Amniotic epithelial cell (primary cell): ENCODE results near the gene ARL5B.

ENCODE experiments used
- DNase-seq: peaks from one replicate; pipeline ENCODE4 v3.0.0-alpha.2; 2010; ENCODE audit warnings: low read depth

ARL5B gene

DNA sequence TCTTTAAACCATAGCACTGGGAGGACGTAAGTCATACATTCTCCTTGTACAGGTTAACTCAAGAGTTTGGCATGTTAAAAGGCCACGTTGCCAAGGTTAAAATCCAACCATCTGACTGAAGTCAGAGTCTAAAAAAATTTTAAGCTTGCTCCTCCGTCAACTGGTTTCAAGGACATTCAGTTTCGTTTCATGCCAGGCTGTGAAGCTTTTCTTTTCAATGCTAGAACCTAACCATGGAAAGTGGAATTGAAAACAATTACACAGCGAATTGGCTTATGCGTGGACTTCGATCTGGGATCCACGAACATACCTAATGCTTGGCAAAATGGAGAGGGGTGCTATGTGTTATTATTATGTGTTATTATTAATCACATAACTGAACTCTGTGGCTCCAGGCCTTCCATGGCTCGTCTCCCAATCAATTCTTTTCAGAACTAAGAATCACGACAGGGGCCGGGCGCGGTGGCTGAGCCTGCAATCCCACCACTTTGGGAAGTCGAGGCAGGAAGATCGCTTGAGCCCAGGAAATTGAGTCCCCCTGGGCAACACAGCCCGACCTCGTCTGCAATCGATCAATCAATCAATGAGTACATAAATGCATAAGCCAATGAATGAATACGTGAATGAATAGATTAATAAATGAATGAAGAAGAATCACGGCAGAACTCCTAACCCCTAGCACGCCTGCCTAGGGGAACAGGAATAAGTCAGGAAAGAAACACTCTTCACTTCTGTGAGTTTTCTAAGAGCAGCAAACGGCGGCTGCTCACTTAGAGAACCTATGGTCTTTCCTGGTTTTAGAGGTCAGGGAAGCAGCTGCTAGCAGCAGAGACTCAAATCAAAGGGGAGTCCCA lies 733 bp upstream of the ARL5B start:
- DNase-seq, result peak; percentile 72

DNA sequence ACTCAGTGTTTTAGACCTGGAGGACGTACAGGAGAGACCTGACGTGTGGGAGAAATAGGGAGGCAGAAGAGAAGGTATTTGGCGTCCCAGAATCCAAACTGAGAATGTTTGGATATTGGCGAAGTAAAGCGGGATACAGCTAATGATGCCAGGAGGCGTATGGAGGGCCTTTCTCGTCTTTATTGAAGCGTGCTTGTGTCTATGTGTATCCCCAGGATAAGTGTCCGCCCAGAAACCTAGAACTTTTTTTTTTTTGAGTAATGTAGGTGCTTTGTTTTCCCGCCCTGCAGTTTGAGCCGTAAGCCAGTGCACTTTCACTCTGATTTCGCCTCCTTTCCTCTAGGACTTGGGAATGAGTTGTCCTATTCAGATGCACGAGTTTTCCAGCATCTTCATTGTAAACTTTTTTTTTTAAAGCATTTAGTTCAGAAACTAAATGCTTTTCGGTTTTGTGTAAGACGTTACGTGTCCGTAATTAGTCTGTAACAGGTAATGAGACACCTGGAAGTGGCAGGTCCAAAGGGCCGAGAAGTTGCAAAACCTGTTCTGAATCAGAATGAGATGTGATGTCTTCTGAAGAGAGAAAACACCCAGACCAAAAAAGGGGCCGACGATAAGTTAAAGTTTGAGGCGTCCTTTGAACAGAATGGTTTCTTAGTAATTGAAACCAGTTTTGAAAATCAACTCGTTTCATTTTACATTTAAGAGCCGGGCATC lies 746 bp downstream of the ARL5B start:
- DNase-seq, result no peak

DNA sequence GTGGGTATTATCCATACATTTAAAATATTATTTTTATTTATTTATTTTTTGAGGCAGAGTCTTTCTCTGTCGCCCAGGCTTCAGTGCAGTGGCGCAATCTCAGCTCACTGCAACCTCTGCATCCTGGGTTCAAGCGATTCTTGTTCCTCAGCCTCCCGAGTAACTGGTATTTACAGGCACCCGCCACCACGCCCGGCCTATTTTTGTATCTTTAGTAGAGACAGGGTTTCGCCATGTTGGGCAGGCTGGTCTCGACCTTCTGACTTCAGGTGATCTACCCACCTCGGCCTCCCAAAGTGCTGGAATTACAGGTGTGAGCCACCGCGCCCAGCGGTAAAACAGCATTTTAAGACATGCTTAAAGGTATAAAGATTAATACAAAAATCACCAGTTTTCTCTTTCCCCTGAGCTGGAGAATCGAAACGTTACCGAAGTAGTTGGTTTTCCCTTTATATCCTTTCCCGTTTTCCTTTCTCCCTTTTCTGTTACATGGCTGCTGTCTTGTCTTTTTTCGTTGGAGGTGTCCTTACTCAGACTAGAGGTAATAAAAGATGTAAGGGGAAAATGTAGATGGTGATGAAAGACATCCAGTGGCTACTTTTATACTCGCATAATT lies 1.7 kb downstream of the ARL5B start:
- DNase-seq, result no peak

DNA sequence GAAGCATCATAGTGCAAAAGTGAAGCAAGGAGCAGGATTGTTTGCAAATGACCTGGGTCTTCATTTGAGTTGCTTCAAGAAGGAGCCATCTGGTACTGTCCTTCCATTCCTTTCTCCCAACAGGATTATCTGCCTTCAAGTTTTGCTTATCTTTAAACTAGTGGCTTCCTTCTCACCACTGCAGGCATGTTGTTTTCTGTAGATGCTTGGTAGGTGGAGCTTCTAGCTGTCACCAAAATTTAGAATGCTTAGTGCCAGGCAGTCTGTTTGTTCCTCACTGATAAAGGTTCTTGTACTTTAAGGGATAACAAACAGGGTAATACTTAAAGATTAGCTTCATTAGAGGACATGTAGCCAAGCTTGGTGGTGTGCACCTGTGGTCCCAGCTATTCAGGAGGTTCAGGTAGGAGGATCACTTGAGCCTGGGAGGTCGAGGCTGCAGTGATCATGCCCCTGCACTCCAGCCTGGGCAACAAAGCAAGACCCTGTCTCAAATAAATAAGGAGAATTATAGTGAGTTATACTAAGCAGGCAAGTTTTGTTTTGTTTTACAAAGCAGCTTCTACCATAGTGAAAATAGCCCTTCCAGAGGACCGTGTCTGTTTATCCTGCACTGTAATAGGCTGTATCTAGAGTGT lies 5.7 kb downstream of the ARL5B start:
- DNase-seq, result no peak

DNA sequence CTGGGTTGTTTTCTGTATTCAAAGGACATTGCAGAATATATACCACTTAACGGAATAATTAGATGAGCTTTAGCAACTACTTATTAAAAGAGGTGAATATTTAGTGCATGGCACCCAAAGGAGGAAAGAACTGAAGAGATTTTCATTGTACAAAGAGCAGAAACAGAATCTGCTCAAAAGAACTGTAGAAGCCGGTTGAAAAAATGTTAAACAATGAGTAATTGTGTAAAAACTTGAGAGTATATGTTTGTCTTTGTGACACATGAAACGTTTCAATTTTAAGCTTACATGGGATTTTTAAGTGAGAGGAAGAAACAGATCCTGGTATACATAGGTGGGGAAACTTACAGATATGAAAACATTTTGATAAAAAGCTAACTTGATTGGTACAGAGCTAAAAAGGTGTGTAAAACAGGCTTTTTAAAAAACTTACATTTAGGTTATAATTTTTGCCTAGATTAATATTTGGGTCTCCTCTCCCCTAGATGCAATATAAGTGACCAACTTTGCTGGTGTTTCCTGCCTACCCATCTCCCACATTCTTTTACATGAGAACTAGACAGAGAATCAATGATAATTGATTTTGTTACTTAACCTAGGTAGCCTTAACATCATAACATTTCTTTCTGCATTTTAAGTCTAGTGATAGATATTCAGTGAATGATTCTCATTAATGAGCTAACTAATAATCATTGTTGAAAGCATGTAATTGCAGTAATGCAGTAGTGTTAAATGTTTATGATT lies 6.8 kb downstream of the ARL5B start:
- DNase-seq, result no peak

DNA sequence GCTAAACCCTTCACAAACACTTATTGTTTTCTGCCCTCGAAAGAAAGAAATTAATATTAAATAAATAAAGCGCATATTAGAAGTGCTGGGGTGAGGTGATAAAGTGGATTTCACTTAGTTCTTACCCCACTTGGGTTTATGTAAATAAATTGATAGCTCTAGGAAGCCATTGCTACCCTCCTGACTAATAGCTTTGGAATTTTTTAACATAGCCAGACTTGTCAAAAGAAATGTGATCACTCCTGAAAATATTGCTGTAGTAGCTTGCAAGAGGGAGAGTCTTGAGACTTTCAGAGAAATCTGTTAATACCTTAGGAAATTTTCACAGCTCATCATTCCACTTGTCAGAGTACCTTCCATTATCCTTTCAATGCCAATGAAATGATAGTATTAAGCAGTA lies 7.6 kb downstream of the ARL5B start:
- DNase-seq, result peak; percentile 71

DNA sequence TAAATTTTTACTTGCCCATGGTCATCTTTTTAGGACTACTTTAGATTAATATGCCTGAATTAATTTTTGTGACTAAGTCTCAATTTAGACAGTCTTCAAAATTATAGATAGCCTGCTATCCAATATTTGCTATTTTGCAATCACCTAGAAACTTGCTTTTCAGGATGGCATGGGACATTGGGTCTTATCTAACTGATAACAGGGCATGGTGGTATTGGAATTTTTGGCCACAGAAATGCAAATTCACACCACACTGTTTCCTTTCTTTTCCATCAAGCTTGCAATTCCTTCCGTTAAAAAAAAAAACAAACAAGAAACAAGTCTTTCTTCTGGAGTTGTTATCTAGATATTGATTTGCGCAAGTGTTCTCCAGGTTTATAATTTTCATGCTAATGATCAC lies 8.8 kb downstream of the ARL5B start:
- no peak for DNase-seq

DNA sequence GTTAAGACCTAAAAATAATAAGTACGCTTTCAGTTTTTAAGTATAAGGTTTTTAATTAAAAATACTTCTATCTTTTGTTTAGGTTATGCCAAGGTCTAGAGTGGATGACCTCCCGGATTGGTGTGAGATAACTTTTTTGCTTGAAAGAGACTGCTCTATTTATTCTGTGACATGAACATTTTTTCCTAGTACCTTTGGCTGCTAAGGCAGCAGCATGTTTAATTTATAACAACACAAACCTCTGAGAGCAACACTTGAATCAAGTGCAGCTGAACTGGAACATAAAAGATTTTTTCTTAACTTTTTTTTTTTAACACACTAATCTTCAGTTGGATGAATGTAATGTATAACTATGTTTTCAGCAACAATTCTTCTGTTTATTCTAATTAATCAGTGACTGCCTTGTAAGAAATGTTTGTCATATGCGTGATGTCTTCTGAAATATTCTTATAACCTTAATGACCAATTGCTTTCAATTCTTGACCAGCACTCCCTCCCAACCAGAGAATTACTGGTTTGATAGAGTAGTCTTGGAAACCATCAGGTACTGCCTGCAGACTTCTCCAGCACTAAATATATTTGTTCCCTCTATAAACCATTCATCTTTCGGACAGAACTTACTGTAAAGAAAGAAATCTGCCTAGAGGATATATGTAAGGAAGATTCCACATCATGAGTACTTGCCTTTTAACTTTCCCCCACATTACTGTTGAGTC lies 16.0 kb downstream of the ARL5B start:
- DNase-seq, result no peak

DNA sequence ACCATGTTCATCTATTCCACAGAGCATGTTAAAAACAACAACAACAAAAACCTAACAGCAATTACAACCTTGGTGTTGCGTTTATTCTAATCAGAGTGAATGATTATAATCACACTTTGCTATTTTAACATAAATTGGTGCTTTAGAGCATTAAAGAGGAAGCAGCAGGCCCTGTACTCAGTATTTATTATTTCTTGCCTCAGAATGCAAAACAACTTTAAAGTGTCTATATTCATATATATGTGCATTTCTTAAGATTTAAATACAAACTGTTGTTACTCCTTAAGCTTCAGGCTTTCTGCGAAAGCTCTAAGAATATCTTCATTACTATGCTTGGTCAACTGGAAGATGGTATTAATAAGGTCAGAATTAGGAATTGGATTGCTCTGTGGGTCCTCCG lies 21.5 kb downstream of the ARL5B start:
- no peak for DNase-seq

DNA sequence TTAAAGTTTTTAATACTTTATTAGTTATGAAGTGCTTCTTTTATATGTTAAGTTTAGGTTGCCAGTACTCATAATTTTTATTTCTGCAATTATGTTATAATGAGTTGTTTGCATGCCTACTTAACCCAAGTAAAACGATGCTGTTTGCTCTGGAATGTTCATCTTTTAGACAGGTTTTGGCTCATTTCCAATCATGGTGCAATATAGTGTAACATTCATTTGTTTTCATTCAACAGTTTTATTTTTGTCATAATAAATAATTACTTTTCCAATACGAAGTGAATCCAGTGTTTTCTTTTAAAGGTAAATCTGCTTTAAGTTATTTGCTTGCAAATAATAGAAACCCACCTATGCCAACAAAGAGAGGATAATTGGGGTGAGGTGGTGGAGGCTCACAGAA lies 22.1 kb downstream of the ARL5B start:
- DNase-seq, result peak; percentile 73

DNA sequence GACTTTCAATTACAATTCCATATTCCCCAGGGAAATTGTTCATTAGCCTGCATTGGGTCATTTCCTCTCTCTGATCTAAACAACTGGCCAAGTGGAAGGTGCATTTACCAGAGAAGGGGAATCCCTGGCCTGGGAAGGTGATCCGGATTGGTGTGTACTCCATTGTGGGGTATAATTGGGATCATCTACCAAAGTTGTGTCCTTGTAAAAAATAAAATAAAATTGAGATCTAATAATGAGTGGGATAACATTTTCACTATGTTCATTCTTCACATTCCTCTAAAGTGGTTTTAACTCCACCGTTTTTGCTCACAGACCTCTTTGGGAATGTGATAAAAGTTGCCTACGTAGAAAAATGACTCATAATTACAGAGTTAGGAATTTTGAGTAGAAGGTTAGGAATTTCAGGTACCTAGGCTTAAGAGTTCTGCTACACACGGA lies 22.8 kb downstream of the ARL5B start:
- peak; percentile 71 for DNase-seq

DNA sequence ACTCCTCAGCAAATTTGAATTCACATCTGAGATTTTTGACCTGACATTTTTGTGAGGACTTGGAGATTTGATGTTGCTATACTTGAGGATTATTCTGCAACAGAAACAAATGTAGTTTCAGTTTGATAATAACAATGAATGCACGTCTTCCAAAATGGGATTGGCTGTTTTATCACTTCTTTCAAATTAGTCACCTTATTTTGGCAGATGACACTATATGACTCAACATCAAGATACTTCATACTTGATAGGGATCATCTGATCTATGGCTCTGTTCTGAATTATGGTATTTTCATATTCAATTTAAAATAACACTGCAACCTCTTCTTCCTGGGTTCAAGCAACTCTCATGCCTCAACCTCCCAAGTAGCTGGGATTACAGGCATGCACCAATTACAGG lies 24.2 kb downstream of the ARL5B start:
- peak; percentile 62 for DNase-seq

DNA sequence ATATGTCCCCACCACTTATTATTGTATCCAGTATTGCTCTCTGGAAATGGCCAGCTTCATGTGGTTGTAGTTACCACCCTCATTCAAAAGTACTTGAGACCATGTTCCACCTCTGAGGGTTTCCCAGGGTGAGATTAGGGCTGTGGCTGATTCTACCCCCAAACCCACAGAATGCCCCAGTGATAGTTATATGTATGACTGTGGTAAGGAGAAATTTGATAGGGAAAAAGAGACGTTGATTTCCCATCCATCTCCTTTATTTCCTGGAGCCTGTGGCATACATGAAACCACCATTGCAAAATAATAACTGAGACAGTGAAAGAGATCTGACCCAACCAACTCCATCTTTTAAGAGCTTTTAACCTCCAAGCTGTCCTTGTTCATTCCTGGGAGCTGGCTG lies 25.2 kb downstream of the ARL5B start:
- peak; percentile 75 for DNase-seq

DNA sequence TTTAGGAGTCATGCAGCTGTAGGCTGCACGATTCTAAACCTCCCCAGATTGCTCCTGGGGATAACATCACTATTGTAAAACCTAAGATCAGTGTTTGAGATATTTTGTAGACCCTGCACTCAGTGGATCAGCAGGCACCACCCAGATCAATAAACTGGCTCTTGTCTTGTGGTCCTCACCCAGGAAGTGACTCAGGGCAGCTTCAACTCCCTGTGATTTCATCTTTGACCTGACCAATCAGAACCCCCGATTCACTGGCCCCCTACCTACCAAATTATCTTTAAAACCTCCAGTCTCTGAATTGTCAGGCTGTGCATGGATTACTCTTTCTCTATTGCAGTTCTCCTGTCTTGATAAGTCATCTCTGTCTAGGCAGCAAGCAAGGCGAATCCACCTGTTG lies 25.7 kb downstream of the ARL5B start:
- DNase-seq, result no peak

DNA sequence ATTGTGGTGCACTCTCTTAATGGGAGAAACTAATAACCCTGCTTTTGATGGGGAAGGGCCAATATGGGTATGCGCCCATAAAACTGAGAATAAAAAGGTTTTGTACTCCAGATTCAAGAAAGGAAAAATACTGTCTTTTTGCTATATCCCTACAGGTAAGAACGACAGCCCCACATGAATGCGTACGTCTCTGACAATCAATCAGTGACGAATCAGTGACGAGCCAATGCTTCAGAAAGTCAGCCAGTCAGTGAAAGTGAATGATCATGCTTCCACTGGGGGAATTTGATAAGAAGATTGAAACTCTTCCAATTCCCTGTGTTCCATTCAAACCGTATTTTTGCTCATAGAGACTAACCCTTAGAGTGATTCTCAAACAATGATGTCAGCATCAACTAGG lies 26.3 kb downstream of the ARL5B start:
- DNase-seq, result no peak

DNA sequence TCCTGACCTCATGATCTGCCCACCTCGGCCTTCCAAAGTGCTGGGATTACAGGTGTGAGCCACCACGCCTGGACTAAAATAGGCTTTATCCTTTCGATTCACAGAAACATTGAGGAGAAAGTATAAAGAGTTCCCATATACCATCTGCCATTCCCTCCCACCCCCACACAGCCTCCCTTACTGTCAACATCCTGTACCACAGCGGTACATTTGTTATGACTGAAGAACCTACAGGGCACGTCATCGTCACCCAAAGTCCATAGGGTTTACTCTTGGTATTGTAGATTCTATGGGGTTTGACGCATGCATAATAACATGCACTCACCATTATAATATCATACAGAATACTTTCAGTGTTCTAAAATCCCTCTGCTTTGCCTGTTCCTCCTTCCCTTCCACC lies 28.0 kb downstream of the ARL5B start:
- DNase-seq, result no peak

DNA sequence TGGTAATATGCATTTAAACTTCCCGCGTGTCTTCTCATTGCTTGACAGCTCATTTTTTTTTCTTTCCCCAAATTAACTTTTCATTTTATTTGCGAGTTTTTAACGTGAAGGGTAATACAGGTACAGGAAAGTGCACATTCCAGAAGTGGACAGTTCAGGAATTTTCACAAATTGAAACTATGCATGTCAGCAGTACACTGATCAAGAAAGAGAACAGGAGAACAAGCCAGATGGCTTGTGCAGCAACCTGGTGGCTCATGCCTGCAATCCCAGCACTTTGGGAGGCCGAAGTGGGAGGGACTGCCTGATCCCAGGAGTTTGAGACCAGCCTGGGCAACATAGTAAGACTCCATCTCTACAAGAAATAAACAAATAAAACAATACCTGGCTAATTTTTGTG lies 28.5 kb downstream of the ARL5B start:
- no peak for DNase-seq

DNA sequence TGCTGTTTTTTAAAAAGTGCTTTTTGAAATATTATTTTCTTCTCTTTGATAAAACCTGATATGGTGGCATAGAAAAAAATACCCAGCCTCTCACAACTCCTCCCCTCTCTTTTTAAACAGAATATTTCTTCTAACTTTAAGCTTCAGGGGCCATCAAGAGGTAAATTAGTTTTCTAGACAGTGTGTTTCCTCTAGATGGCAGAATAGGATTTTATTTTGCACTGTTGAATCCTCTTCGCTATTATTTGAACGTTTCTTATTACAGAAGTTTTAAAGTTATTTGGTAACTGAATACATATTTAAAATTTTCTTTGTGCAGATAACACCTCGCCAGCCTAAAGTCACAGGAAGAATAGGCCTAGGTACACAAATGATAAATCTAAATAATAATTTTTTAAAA lies 30.3 kb downstream of the ARL5B start:
- DNase-seq, result peak; percentile 51

DNA sequence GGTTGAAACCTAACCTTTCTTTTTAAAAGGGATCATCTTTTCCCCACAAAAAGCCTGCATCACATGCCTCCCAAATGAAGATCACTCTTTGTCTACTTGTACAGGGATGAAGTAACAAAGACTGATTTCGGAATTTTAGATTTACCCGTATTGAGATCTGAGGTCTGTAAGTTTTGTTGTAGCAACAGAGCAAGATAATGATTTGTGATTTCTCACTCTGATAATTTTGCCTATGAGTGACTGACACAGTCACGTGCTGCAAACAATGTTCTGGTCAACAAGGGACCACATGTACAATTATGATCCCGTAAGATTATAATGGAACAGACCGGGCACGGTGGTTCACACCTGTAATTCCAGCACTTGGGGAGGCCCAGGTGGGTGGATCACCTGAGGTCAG lies 31.3 kb downstream of the ARL5B start:
- DNase-seq, result no peak

DNA sequence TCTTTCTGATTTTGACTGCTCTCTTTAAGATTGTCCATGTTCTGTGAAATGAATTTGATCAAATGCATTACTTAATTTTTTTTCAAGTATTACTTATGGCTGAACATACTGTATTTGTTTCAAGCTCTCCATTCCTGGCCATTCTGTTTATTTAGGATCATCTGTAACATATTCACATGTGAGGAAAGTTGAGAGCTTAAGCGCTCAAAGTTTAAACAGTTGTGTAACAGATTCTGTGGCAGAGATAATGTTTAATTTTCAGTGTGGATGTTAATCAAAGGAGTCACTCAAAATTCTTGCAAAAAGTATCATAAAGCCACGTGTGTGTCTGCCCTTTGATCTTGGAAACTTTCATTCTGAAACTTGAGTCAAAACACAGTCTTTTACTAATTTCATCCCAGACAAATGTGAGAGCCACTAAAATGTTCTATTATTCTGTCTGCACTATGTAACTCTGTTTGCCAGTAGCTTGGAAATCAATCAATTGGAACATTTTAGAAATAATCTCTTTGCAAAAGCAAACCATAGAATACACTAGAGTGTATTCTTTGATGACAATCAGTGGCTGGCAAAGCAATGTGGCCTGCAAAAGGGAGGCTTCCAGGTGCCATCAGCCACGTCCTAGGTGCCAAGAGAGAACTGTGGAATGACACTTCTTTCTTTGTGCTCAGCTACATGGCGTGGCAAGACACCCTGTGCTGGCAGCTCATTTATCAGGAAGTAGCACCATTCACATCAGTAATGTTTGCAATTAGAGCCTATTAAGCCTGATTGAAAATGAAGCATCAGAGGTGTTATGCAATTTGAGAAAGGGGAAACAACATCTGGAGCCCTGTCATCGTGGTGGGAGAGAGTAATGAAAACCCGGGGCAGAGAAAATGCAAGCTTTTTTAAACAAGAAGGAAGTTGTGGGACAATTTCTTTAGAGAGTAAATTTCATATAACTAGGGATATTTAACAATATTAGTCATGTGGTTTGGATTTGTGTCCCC lies 40.9 kb downstream of the ARL5B start:
- DNase-seq, result peak; percentile 33
